Measurements from ENCODE around the gene ASS1. TPM values are rescaled to one million over a fixed set of nuclear protein-coding genes. Genes with fewer than 3 reads are reported as not detected.

Gene ASS1
- total RNA-seq, 4 donors from 2014 or later, result 57.9 to 345 (median 266) TPM

- DNase-seq, result no peak
- Histone ChIP-seq H3K9me3 (no peaks in the 10 kb centered on the region), H3K4me1 (no peaks in the 10 kb centered on the region), H3K36me3 (no peaks in the 10 kb centered on the region), H3K27me3 (peaks cover 17% of the 10 kb centered on the region), H3K4me3 (no peak overlapping the region), H3K27ac (no peak overlapping the region)
- WGBS, 2 donors (ENCODE audit: low coverage in 1 of 2), result 74% methylated on average over 30 of the region's 31 CpGs; no CpG with 5 or more reads in 1 of the 2 donors
- intact Hi-C loops (cut with DNase I; ENCODE audit: low total_unique reads), result no loop called here
- TF ChIP-seq CTCF (IDR thresholded peaks at IDR 0.05), result no peak
- no peak for TF ChIP-seq POLR2A (IDR thresholded peaks at IDR 0.05)
- TF ChIP-seq EP300 (IDR thresholded peaks at IDR 0.05; ENCODE audit: low read depth), result no peak
- TF ChIP-seq POLR2AphosphoS5 (IDR thresholded peaks at IDR 0.05), result no peak
- in situ Hi-C loops (cut with MboI; ENCODE audit: low pct_ligation_motif_present in 1 of 4, low pct_unique_long_range_greater_than_20kb in 1 of 4, low sequenced_read_pairs in 3 of 4), result no loop called here
These were observed 82.3 kb downstream of the ASS1 start for GRCh38 chr9:130526854-130527650.

- in situ Hi-C loops (cut with MboI; ENCODE audit: low pct_ligation_motif_present in 1 of 4, low pct_unique_long_range_greater_than_20kb in 1 of 4, low sequenced_read_pairs in 3 of 4), result no loop called here
These were observed 83.0 kb downstream of the ASS1 start for GRCh38 chr9:130527651-130528310.

GRCh38 chr9:130528674-130529073 is 83.9 kb downstream of the ASS1 start:
- H3K9me3 ChIP-seq, result no peaks in the 10 kb centered on the region
- no peak for DNase-seq
- H3K36me3 ChIP-seq, result no peaks in the 10 kb centered on the region
- WGBS, 2 donors (ENCODE audit: low coverage in 1 of 2), result 63 to 82% methylated on average over 6 to 7 of the region's 8 CpGs
- intact Hi-C loops (cut with DNase I; ENCODE audit: low total_unique reads) (no loop called here), in situ Hi-C loops (cut with MboI; ENCODE audit: low pct_ligation_motif_present in 1 of 4, low pct_unique_long_range_greater_than_20kb in 1 of 4, low sequenced_read_pairs in 3 of 4) (no loop called here)
- no peak overlapping the region for H3K27ac ChIP-seq
- H3K27me3 ChIP-seq, result peaks cover 20% of the 10 kb centered on the region
- no peaks in the 10 kb centered on the region for H3K4me1 ChIP-seq
- TF ChIP-seq CTCF (IDR thresholded peaks at IDR 0.05) (no peak), POLR2AphosphoS5 (IDR thresholded peaks at IDR 0.05) (no peak), POLR2A (IDR thresholded peaks at IDR 0.05) (no peak), EP300 (IDR thresholded peaks at IDR 0.05; ENCODE audit: low read depth) (no peak)
- H3K4me3 ChIP-seq, result no peak overlapping the region

More at GRCh38 chr9:130527651-130528310, 83.0 kb downstream of the ASS1 start:
- Histone ChIP-seq H3K9me3 (no peaks in the 10 kb centered on the region), H3K36me3 (no peaks in the 10 kb centered on the region), H3K27ac (no peak overlapping the region), H3K4me3 (no peak overlapping the region), H3K27me3 (peaks cover 17% of the 10 kb centered on the region), H3K4me1 (no peaks in the 10 kb centered on the region)
- TF ChIP-seq CTCF (IDR thresholded peaks at IDR 0.05), result no peak
- TF ChIP-seq EP300 (IDR thresholded peaks at IDR 0.05; ENCODE audit: low read depth), result no peak
- TF ChIP-seq POLR2AphosphoS5 (IDR thresholded peaks at IDR 0.05), result no peak
- no peak for TF ChIP-seq POLR2A (IDR thresholded peaks at IDR 0.05)
- intact Hi-C loops (cut with DNase I; ENCODE audit: low total_unique reads), result no loop called here
- 81% methylated on average over 12 of the region's 13 CpGs; no CpG with 5 or more reads in 1 of the 2 donors for WGBS, 2 donors (ENCODE audit: low coverage in 1 of 2)
- no peak for DNase-seq

- Histone ChIP-seq H3K27ac (no peak overlapping the region), H3K9me3 (no peaks in the 10 kb centered on the region), H3K4me1 (peaks cover 0 to 6% (median 3%) of the 10 kb centered on the region in 4 donors), H3K36me3 (no peaks in the 10 kb centered on the region), H3K4me3 (no peak overlapping the region), H3K27me3 (peaks cover 31% of the 10 kb centered on the region)
- in situ Hi-C loops (cut with MboI; ENCODE audit: low pct_ligation_motif_present in 1 of 4, low pct_unique_long_range_greater_than_20kb in 1 of 4, low sequenced_read_pairs in 3 of 4), result no loop called here
- intact Hi-C loops (cut with DNase I; ENCODE audit: low total_unique reads), result no loop called here
- WGBS, 2 donors (ENCODE audit: low coverage in 1 of 2), result 28 to 66% methylated on average over 2 to 9 of the region's 9 CpGs
- no peak for DNase-seq
- no peak for TF ChIP-seq POLR2A (IDR thresholded peaks at IDR 0.05)
- no peak for TF ChIP-seq CTCF (IDR thresholded peaks at IDR 0.05)
These were observed 86.2 kb downstream of the ASS1 start for GRCh38 chr9:130530938-130531337.

Data from transverse colon (tissue), 4 donors.